GM12878 (cell line): ENCODE results near the gene MSI2.

Experiments used
- ATF2 ChIP-seq: IDR thresholded peaks from 2 replicates; pipeline ENCODE4 v1.6.1; 2012; ENCODE audit warnings: low read length, inconsistent platforms
- BHLHE40 ChIP-seq, 2 experiments: fragments of 450-650 bp in 1 of 2; IDR thresholded peaks; 2 replicates each; pipeline ENCODE4 v1.6.1; 2011 to 2017; ENCODE audit warnings: low read depth in 2 of 2, borderline replicate concordance in 1 of 2, improper control_type of control experiment in 1 of 2, low read length in 1 of 2, mild to moderate bottlenecking in 1 of 2
- CHD1 ChIP-seq: IDR thresholded peaks from 2 replicates; pipeline ENCODE4 v1.6.1; 2012; ENCODE audit warnings: low read depth, low read length, improper control_type of control experiment
- CTCF ChIP-seq, 3 experiments: IDR thresholded peaks in 2 of 3; conservative IDR thresholded peaks in 1 of 3; 2 replicates each; pipeline ENCODE4 v1.5.1; 2011; ENCODE audit warnings: low read depth in 3 of 3, low read length in 3 of 3, mild to moderate bottlenecking in 3 of 3, control low read depth in 2 of 3, moderate library complexity in 2 of 3, inconsistent platforms in 1 of 3, mixed read lengths in 1 of 3; ENCODE audit not compliant: control insufficient read depth in 2 of 3, insufficient read depth in 1 of 3; ENCODE audit errors: extremely low read depth in 1 of 3
- EP300 ChIP-seq, 2 experiments: fragments of 150-350 bp in 1 of 2; IDR thresholded peaks; 2 replicates each; pipeline ENCODE4 v1.6.1; 2011 to 2012; ENCODE audit warnings: low read depth in 2 of 2, low read length in 2 of 2, borderline replicate concordance in 1 of 2, improper control_type of control experiment in 1 of 2, inconsistent platforms in 1 of 2; ENCODE audit not compliant: control insufficient read depth in 1 of 2
- GABPA ChIP-seq: IDR thresholded peaks from 2 replicates; pipeline ENCODE4 v1.6.1; 2014; ENCODE audit warnings: antibody characterized with exemption, low read depth, mild to moderate bottlenecking, inconsistent platforms
- HDAC6 ChIP-seq: fragments of 200-600 bp; sonication (generic); IDR thresholded peaks from one replicate; pipeline ENCODE4 v1.8.0; 2017; ENCODE audit warnings: antibody characterized with exemption; ENCODE audit not compliant: unreplicated experiment
- KAT2A ChIP-seq: conservative IDR thresholded peaks from 2 replicates; pipeline ENCODE4 v1.6.1; 2011; ENCODE audit warnings: low read depth, low read length; ENCODE audit not compliant: control insufficient read depth
- MAX ChIP-seq: IDR thresholded peaks from 2 replicates; pipeline ENCODE4 v1.6.1; 2012; ENCODE audit warnings: low read depth, low read length, improper control_type of control experiment
- MTA3 ChIP-seq: IDR thresholded peaks from 2 replicates; pipeline ENCODE4 v1.6.1; 2012; ENCODE audit warnings: low read length, inconsistent platforms, borderline replicate concordance
- NR2C1 ChIP-seq: fragments of 450-650 bp; IDR thresholded peaks from 2 replicates; pipeline ENCODE4 v1.6.1; 2017; ENCODE audit warnings: antibody characterized with exemption, mild to moderate bottlenecking, moderate library complexity
- POLR2AphosphoS5 ChIP-seq: IDR thresholded peaks from 2 replicates; pipeline ENCODE4 v1.6.1; 2011; ENCODE audit warnings: mild to moderate bottlenecking, low read length, inconsistent platforms
- USF2 ChIP-seq: IDR thresholded peaks from 2 replicates; pipeline ENCODE4 v1.6.1; 2011; ENCODE audit warnings: low read depth, low read length, improper control_type of control experiment, borderline replicate concordance
- ZNF24 ChIP-seq: fragments of 450-650 bp; IDR thresholded peaks from 2 replicates; pipeline ENCODE4 v1.6.1; 2017; ENCODE audit warnings: antibody characterized with exemption, mild to moderate bottlenecking

GRCh38 chr17:57352665-57353175, 96.4 kb downstream of the MSI2 start:
- no peak for TF ChIP-seq KAT2A
- no peak for TF ChIP-seq CTCF (IDR thresholded peaks at IDR 0.05 in 2 of 3, conservative IDR thresholded peaks at IDR 0.05 in 1 of 3; ENCODE audit: control insufficient read depth in 2 of 3, extremely low read depth in 1 of 3, insufficient read depth in 1 of 3, low read depth in 3 of 3, low read length in 3 of 3)
- no peak for TF ChIP-seq USF2
- TF ChIP-seq EP300 (IDR thresholded peaks at IDR 0.05; ENCODE audit: borderline replicate concordance in 1 of 2, control insufficient read depth in 1 of 2, low read depth in 2 of 2, low read length in 2 of 2), result no peak
- no peak for TF ChIP-seq POLR2AphosphoS5
- no peak for TF ChIP-seq MAX
- TF ChIP-seq BHLHE40 (IDR thresholded peaks at IDR 0.05; ENCODE audit: borderline replicate concordance in 1 of 2, low read depth in 2 of 2, low read length in 1 of 2), result no peak
- no peak for TF ChIP-seq CHD1
- no peak for TF ChIP-seq ZNF24
- TF ChIP-seq MTA3, result no peak
- no peak for TF ChIP-seq GABPA
- TF ChIP-seq HDAC6, result no peak
- no peak for TF ChIP-seq ATF2
- TF ChIP-seq NR2C1, result no peak
